Epithelial cell of prostate (primary cell): ENCODE measurements around the gene PGP.

Source experiments
- DNase-seq: peaks from one replicate; pipeline ENCODE4 v3.0.0-alpha.2; 2011; ENCODE audit warnings: low read depth, low spot score
- H3K27ac ChIP-seq: fragments of 450-650 bp; 2 replicates; pipeline ENCODE4 v1.5.1; 2017; ENCODE audit warnings: mild to moderate bottlenecking

PGP gene

GRCh38 chr16:2238150-2238837 lies 23.7 kb upstream of the PGP start:
- H3K27ac ChIP-seq = no peak overlapping the region
- no peak for DNase-seq

- no peak overlapping the region for H3K27ac ChIP-seq
- no peak for DNase-seq
These were observed 23.0 kb upstream of the PGP start for GRCh38 chr16:2237493-2238149.

- no peak overlapping the region for H3K27ac ChIP-seq
- no peak for DNase-seq
These were observed 22.5 kb upstream of the PGP start for GRCh38 chr16:2237102-2237482.

GRCh38 chr16:2236337-2237101 lies 21.9 kb upstream of the PGP start, which contains the start of gene DNASE1L2:
Gene DNASE1L2 (plus strand): TSS chr16:2236444. CDS start chr16:2236817, 373 bp downstream.
- no peak for DNase-seq
- no peak within 1 kb of the TSS for H3K27ac ChIP-seq

- DNase-seq = no peak
- no peak overlapping the region for H3K27ac ChIP-seq
These were observed 21.2 kb upstream of the PGP start for GRCh38 chr16:2235695-2236336.

- H3K27ac ChIP-seq = no peak overlapping the region
- DNase-seq = no peak
These were observed 20.6 kb upstream of the PGP start for GRCh38 chr16:2235234-2235651.

GRCh38 chr16:2234813-2235170 lies 20.2 kb upstream of the PGP start:
- H3K27ac ChIP-seq = no peak overlapping the region
- DNase-seq = no peak

GRCh38 chr16:2233872-2234812 lies 19.5 kb upstream of the PGP start:
- no peak overlapping the region for H3K27ac ChIP-seq
- no peak for DNase-seq

GRCh38 chr16:2233046-2233775 lies 18.6 kb upstream of the PGP start:
- no peak for DNase-seq
- no peak overlapping the region for H3K27ac ChIP-seq

- no peak overlapping the region for H3K27ac ChIP-seq
- DNase-seq = no peak
These were observed 17.7 kb upstream of the PGP start for GRCh38 chr16:2232094-2232990.

- DNase-seq = peak; percentile 37
- no peak overlapping the region for H3K27ac ChIP-seq
These were observed 16.6 kb upstream of the PGP start for GRCh38 chr16:2231016-2231931.

- no peak overlapping the region for H3K27ac ChIP-seq
- no peak for DNase-seq
These were observed 15.7 kb upstream of the PGP start for GRCh38 chr16:2230376-2230775.

- no peak overlapping the region for H3K27ac ChIP-seq
- DNase-seq = no peak
These were observed 15.1 kb upstream of the PGP start for GRCh38 chr16:2229632-2230250.

GRCh38 chr16:2229091-2229490 lies 14.5 kb upstream of the PGP start:
- H3K27ac ChIP-seq = no peak overlapping the region
- DNase-seq = no peak

- no peak for DNase-seq
- H3K27ac ChIP-seq = no peak overlapping the region
These were observed 13.7 kb upstream of the PGP start for GRCh38 chr16:2228161-2228824.

- no peak for DNase-seq
- no peak overlapping the region for H3K27ac ChIP-seq
These were observed 12.3 kb upstream of the PGP start for GRCh38 chr16:2226918-2227317.
